ENCODE results near the gene NEK8.

- no peak for TF ChIP-seq TAF1 (IDR thresholded peaks at IDR 0.05; ENCODE audit: borderline replicate concordance, insufficient read depth, low read length)
- no peak for TF ChIP-seq FOXP2 (optimal IDR thresholded peaks at IDR 0.05; ENCODE audit: borderline replicate concordance, extremely low read depth, extremely low read length, insufficient read depth)
- TF ChIP-seq SIN3A (IDR thresholded peaks at IDR 0.05; ENCODE audit: borderline replicate concordance, insufficient read depth, low read length), result no peak
Measured at GRCh38 chr17:28748852-28749515, 20.4 kb downstream of the NEK8 start.

Data from PFSK-1 (cell line).